ENCODE results near the gene SLC25A2.
"Not testable (repeated sequence)": the region's sequence is repeated elsewhere in the genome, so short reads cannot be mapped to it uniquely, and the experiment has no call there.

Gene SLC25A2

GRCh38 chr5:141330299-141331080, 26.6 kb upstream of the SLC25A2 start, which contains the start of gene PCDHGA1:
Gene PCDHGA1, plus strand, starts transcription at chr5:141330514.
- no peak for FAIRE-seq
- DNase-seq (ENCODE audit: insufficient read length): no peak
- no peak for TF ChIP-seq POLR2A (IDR thresholded peaks at IDR 0.05; ENCODE audit: low read depth, low read length)

- DNase-seq (ENCODE audit: insufficient read length) (no peak), FAIRE-seq (no peak)
- no peak for TF ChIP-seq POLR2A (IDR thresholded peaks at IDR 0.05; ENCODE audit: low read depth, low read length)
- no peak for TF ChIP-seq TAF1 (IDR thresholded peaks at IDR 0.05; ENCODE audit: borderline replicate concordance, low read depth, low read length)
- no peak for TF ChIP-seq POLR2AphosphoS5 (IDR thresholded peaks at IDR 0.05; ENCODE audit: low read depth, low read length)
Observed at GRCh38 chr5:141328231-141328630, 24.4 kb upstream of the SLC25A2 start.

GRCh38 chr5:141326088-141326854, 22.4 kb upstream of the SLC25A2 start:
- FAIRE-seq (peak; percentile 66), DNase-seq (ENCODE audit: insufficient read length) (no peak)

GRCh38 chr5:141322261-141322660, 18.4 kb upstream of the SLC25A2 start:
- no peak for TF ChIP-seq POLR2AphosphoS5 (IDR thresholded peaks at IDR 0.05; ENCODE audit: low read depth, low read length)
- no peak for TF ChIP-seq POLR2A (IDR thresholded peaks at IDR 0.05; ENCODE audit: low read depth, low read length)
- no peak for TF ChIP-seq TAF1 (IDR thresholded peaks at IDR 0.05; ENCODE audit: borderline replicate concordance, low read depth, low read length)
- FAIRE-seq: no peak
- no peak for DNase-seq (ENCODE audit: insufficient read length)

More at GRCh38 chr5:141326088-141326854, 22.4 kb upstream of the SLC25A2 start:
- TF ChIP-seq POLR2AphosphoS5 (IDR thresholded peaks at IDR 0.05; ENCODE audit: low read depth, low read length): no peak
- TF ChIP-seq POLR2A (IDR thresholded peaks at IDR 0.05; ENCODE audit: low read depth, low read length): peak; percentile 30; the same call in 1 of the 2 replicates

- FAIRE-seq (peak; percentile 98), DNase-seq (ENCODE audit: insufficient read length) (peak; percentile 64)
- TF ChIP-seq POLR2AphosphoS5 (IDR thresholded peaks at IDR 0.05; ENCODE audit: low read depth, low read length) (peak; percentile 96), TAF1 (IDR thresholded peaks at IDR 0.05; ENCODE audit: borderline replicate concordance, low read depth, low read length) (peak; percentile 73), POLR2A (IDR thresholded peaks at IDR 0.05; ENCODE audit: low read depth, low read length) (peak; percentile 97)
Observed at GRCh38 chr5:141320225-141321169, 16.6 kb upstream of the SLC25A2 start, which contains the start of gene TAF7. Gene TAF7, minus strand, starts transcription at chr5:141320784. Its CDS starts 740 bp downstream, at chr5:141320044.

GRCh38 chr5:141319699-141320098, 15.8 kb upstream of the SLC25A2 start:
- FAIRE-seq: peak; percentile 48
- no peak for DNase-seq (ENCODE audit: insufficient read length)
- TF ChIP-seq POLR2A (IDR thresholded peaks at IDR 0.05; ENCODE audit: low read depth, low read length) (no peak), TAF1 (IDR thresholded peaks at IDR 0.05; ENCODE audit: borderline replicate concordance, low read depth, low read length) (no peak), POLR2AphosphoS5 (IDR thresholded peaks at IDR 0.05; ENCODE audit: low read depth, low read length) (no peak)

- no peak for FAIRE-seq
- TF ChIP-seq TAF1 (IDR thresholded peaks at IDR 0.05; ENCODE audit: borderline replicate concordance, low read depth, low read length): no peak
- TF ChIP-seq POLR2A (IDR thresholded peaks at IDR 0.05; ENCODE audit: low read depth, low read length): no peak
- no peak for TF ChIP-seq POLR2AphosphoS5 (IDR thresholded peaks at IDR 0.05; ENCODE audit: low read depth, low read length)
- DNase-seq (ENCODE audit: insufficient read length): no peak
Observed at GRCh38 chr5:141319202-141319601, 15.4 kb upstream of the SLC25A2 start.

- not testable (repeated sequence) for FAIRE-seq; DNase-seq (ENCODE audit: insufficient read length)
Observed at GRCh38 chr5:141316963-141317362, 13.1 kb upstream of the SLC25A2 start.

GRCh38 chr5:141313711-141314110, 9.9 kb upstream of the SLC25A2 start:
- no peak for FAIRE-seq
- DNase-seq (ENCODE audit: insufficient read length): no peak
- TF ChIP-seq TAF1 (IDR thresholded peaks at IDR 0.05; ENCODE audit: borderline replicate concordance, low read depth, low read length) (no peak), POLR2A (IDR thresholded peaks at IDR 0.05; ENCODE audit: low read depth, low read length) (no peak), POLR2AphosphoS5 (IDR thresholded peaks at IDR 0.05; ENCODE audit: low read depth, low read length) (no peak)

- FAIRE-seq (no peak), DNase-seq (ENCODE audit: insufficient read length) (no peak)
- TF ChIP-seq POLR2AphosphoS5 (IDR thresholded peaks at IDR 0.05; ENCODE audit: low read depth, low read length) (no peak), POLR2A (IDR thresholded peaks at IDR 0.05; ENCODE audit: low read depth, low read length) (no peak), TAF1 (IDR thresholded peaks at IDR 0.05; ENCODE audit: borderline replicate concordance, low read depth, low read length) (no peak)
Observed at GRCh38 chr5:141306630-141307029, 2.8 kb upstream of the SLC25A2 start.

GRCh38 chr5:141298376-141298775, 5.5 kb downstream of the SLC25A2 start:
- no peak for TF ChIP-seq POLR2AphosphoS5 (IDR thresholded peaks at IDR 0.05; ENCODE audit: low read depth, low read length)
- FAIRE-seq (no peak), DNase-seq (ENCODE audit: insufficient read length) (no peak)

Data from GM12892 (cell line).